ENCODE measurements around the gene ZNF70. TPM values are rescaled to one million over a fixed set of nuclear protein-coding genes. Genes with fewer than 3 reads are reported as not detected.

The ZNF70 gene
- polyA plus RNA-seq = 1 to 10 TPM in 1 of 4 donors, under 1 TPM in 2, not detected in 1; 0.27 to 3.7 (median 0.98) TPM
- long read RNA-seq, donor 1, full-length matches to known transcripts = 3 of 220 reads
- long read RNA-seq, donor 1, partial matches to known transcripts = 217 of 220 reads
- long read RNA-seq, donor 1, other reads (novel, unspliced or antisense) = 0 of 220 reads
- long read RNA-seq, donor 2 = 0 reads
- long read RNA-seq, donor 3, full-length matches to known transcripts = 2 of 2 reads
- long read RNA-seq, donor 3, partial matches to known transcripts = 0 of 2 reads
- long read RNA-seq, donor 3, other reads (novel, unspliced or antisense) = 0 of 2 reads
- long read RNA-seq, donor 4 = 0 reads
- long read RNA-seq, donor 5 = 0 reads
- long read RNA-seq, donor 6 = 0 reads
- long read RNA-seq, donor 7, partial matches to known transcripts = 0 of 92 reads
- long read RNA-seq, donor 7, other reads (novel, unspliced or antisense) = 92 of 92 reads
- long read RNA-seq, donor 8, full-length matches to known transcripts = 1 of 1 reads
- long read RNA-seq, donor 8, partial matches to known transcripts = 0 of 1 reads
- long read RNA-seq, donor 8, other reads (novel, unspliced or antisense) = 0 of 1 reads
- long read RNA-seq, donor 9 = 0 reads
- long read RNA-seq, donor 10, full-length matches to known transcripts = 1 of 1 reads
- long read RNA-seq, donor 10, partial matches to known transcripts = 0 of 1 reads
- long read RNA-seq, donor 10, other reads (novel, unspliced or antisense) = 0 of 1 reads

GRCh38 chr22:23750714-23751440 is at the start of gene ZNF70:
Gene ZNF70 (minus strand): TSS chr22:23751112. CDS start chr22:23745140, 5,972 bp downstream.
- peak; percentile 94 to 96 for DNase-seq
- WGBS, 3 donors = 1% methylated on average over 62 to 78 of the region's 78 CpGs
- Histone ChIP-seq H3K4me1 (ENCODE audit: control insufficient read depth in 3 of 3, insufficient read depth in 2 of 3, low read depth in 1 of 3, low read length in 2 of 3) (peaks cover 0 to 10% (median 0%) of the 10 kb centered on the region in 3 donors), H3K4me3 (ENCODE audit: low read depth in 1 of 3, low read length in 3 of 3) (peak within 1 kb of the TSS; percentile 63 to 97 (median 82)), H3K36me3 (ENCODE audit: control insufficient read depth in 3 of 3, insufficient read depth in 2 of 3, low read depth in 1 of 3, low read length in 3 of 3) (no peaks in the 10 kb centered on the region), H3K27me3 (ENCODE audit: control insufficient read depth in 3 of 3, insufficient read depth in 3 of 3, low read length in 3 of 3) (no peaks in the 10 kb centered on the region), H3K9me3 (ENCODE audit: control insufficient read depth in 2 of 2, insufficient read depth in 1 of 2, low read depth in 1 of 2, low read length in 1 of 2) (no peaks in the 10 kb centered on the region), H3K27ac (ENCODE audit: low read depth in 1 of 3, low read length in 2 of 3) (peak within 1 kb of the TSS; percentile 97 to 99 (median 98))
- FAIRE-seq = no peak

GRCh38 chr22:23796461-23796860 is 45.5 kb upstream of the ZNF70 start:
- DNase-seq (no peak), FAIRE-seq (no peak)
- 71 to 90% (median 81%) methylated on average over 5 of the region's 5 CpGs for WGBS, 3 donors
- peaks cover 12 to 88% (median 21%) of the 10 kb centered on the region in 3 donors for H3K36me3 ChIP-seq (ENCODE audit: control insufficient read depth in 3 of 3, insufficient read depth in 2 of 3, low read depth in 1 of 3, low read length in 3 of 3)
- no peak overlapping the region for H3K4me3 ChIP-seq (ENCODE audit: low read depth in 1 of 3, low read length in 3 of 3)
- no peak overlapping the region for H3K27ac ChIP-seq (ENCODE audit: low read depth in 1 of 3, low read length in 2 of 3)
- no peaks in the 10 kb centered on the region for H3K4me1 ChIP-seq (ENCODE audit: control insufficient read depth in 3 of 3, insufficient read depth in 2 of 3, low read depth in 1 of 3, low read length in 2 of 3)
- no peaks in the 10 kb centered on the region for H3K9me3 ChIP-seq (ENCODE audit: control insufficient read depth in 2 of 2, insufficient read depth in 1 of 2, low read depth in 1 of 2, low read length in 1 of 2)
- H3K27me3 ChIP-seq (ENCODE audit: control insufficient read depth in 3 of 3, insufficient read depth in 3 of 3, low read length in 3 of 3) = no peaks in the 10 kb centered on the region

DNA sequence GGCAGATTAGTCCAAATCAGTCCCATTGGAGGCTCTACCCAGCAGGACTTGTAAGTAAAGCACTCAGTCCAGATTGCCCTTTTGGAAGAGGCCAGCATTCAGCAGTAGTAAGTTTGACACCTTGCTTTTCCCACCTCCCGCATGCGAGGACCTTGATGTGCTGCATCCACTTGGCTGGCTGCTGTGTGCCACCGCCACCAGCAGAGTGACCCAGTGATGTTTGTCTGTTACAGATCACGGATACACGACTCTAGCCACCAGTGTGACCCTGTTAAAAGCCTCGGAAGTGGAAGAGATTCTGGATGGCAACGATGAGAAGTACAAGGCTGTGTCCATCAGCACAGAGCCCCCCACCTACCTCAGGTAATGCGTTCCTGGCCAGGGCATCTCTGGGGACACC is 42.4 kb upstream of the ZNF70 start:
- Histone ChIP-seq H3K27me3 (ENCODE audit: control insufficient read depth in 3 of 3, insufficient read depth in 3 of 3, low read length in 3 of 3) (no peaks in the 10 kb centered on the region), H3K4me3 (ENCODE audit: low read depth in 1 of 3, low read length in 3 of 3) (no peak overlapping the region), H3K9me3 (ENCODE audit: control insufficient read depth in 2 of 2, insufficient read depth in 1 of 2, low read depth in 1 of 2, low read length in 1 of 2) (no peaks in the 10 kb centered on the region), H3K27ac (ENCODE audit: low read depth in 1 of 3, low read length in 2 of 3) (no peak overlapping the region), H3K36me3 (ENCODE audit: control insufficient read depth in 3 of 3, insufficient read depth in 2 of 3, low read depth in 1 of 3, low read length in 3 of 3) (peaks cover 8 to 71% (median 9%) of the 10 kb centered on the region in 3 donors), H3K4me1 (ENCODE audit: control insufficient read depth in 3 of 3, insufficient read depth in 2 of 3, low read depth in 1 of 3, low read length in 2 of 3) (peaks cover 0 to 15% (median 5%) of the 10 kb centered on the region in 3 donors)
- DNase-seq = no peak
- FAIRE-seq = no peak
- 89 to 92% (median 89%) methylated on average over 8 of the region's 8 CpGs for WGBS, 3 donors

- Histone ChIP-seq H3K27ac (ENCODE audit: low read depth in 1 of 3, low read length in 2 of 3) (no peak overlapping the region), H3K9me3 (ENCODE audit: control insufficient read depth in 2 of 2, insufficient read depth in 1 of 2, low read depth in 1 of 2, low read length in 1 of 2) (no peaks in the 10 kb centered on the region), H3K4me3 (ENCODE audit: low read depth in 1 of 3, low read length in 3 of 3) (no peak overlapping the region), H3K36me3 (ENCODE audit: control insufficient read depth in 3 of 3, insufficient read depth in 2 of 3, low read depth in 1 of 3, low read length in 3 of 3) (peaks cover 6 to 62% (median 9%) of the 10 kb centered on the region in 3 donors), H3K27me3 (ENCODE audit: control insufficient read depth in 3 of 3, insufficient read depth in 3 of 3, low read length in 3 of 3) (no peaks in the 10 kb centered on the region), H3K4me1 (ENCODE audit: control insufficient read depth in 3 of 3, insufficient read depth in 2 of 3, low read depth in 1 of 3, low read length in 2 of 3) (peaks cover 2 to 19% (median 6%) of the 10 kb centered on the region in 3 donors)
- 84 to 88% (median 86%) methylated on average over 25 of the region's 25 CpGs for WGBS, 3 donors
- DNase-seq (no peak), FAIRE-seq (no peak)
Observed at GRCh38 chr22:23791738-23792645, 41.1 kb upstream of the ZNF70 start.

- Histone ChIP-seq H3K4me3 (ENCODE audit: low read depth in 1 of 3, low read length in 3 of 3) (no peak overlapping the region), H3K9me3 (ENCODE audit: control insufficient read depth in 2 of 2, insufficient read depth in 1 of 2, low read depth in 1 of 2, low read length in 1 of 2) (no peaks in the 10 kb centered on the region), H3K27ac (ENCODE audit: low read depth in 1 of 3, low read length in 2 of 3) (no peak overlapping the region), H3K27me3 (ENCODE audit: control insufficient read depth in 3 of 3, insufficient read depth in 3 of 3, low read length in 3 of 3) (no peaks in the 10 kb centered on the region), H3K4me1 (ENCODE audit: control insufficient read depth in 3 of 3, insufficient read depth in 2 of 3, low read depth in 1 of 3, low read length in 2 of 3) (peaks cover 2 to 25% (median 6%) of the 10 kb centered on the region in 3 donors), H3K36me3 (ENCODE audit: control insufficient read depth in 3 of 3, insufficient read depth in 2 of 3, low read depth in 1 of 3, low read length in 3 of 3) (peaks cover 4 to 54% (median 6%) of the 10 kb centered on the region in 3 donors)
- FAIRE-seq (no peak), DNase-seq (no peak)
- whole genome bisulfite sequencing, 3 donors = 73 to 83% (median 83%) methylated on average over 11 of the region's 11 CpGs
Observed at GRCh38 chr22:23790819-23791737, 40.2 kb upstream of the ZNF70 start.

GRCh38 chr22:23789638-23790037 is 38.7 kb upstream of the ZNF70 start:
- no peaks in the 10 kb centered on the region for H3K9me3 ChIP-seq (ENCODE audit: control insufficient read depth in 2 of 2, insufficient read depth in 1 of 2, low read depth in 1 of 2, low read length in 1 of 2)
- no peaks in the 10 kb centered on the region for H3K27me3 ChIP-seq (ENCODE audit: control insufficient read depth in 3 of 3, insufficient read depth in 3 of 3, low read length in 3 of 3)
- 76 to 83% (median 80%) methylated on average over 4 of the region's 4 CpGs for WGBS, 3 donors
- H3K36me3 ChIP-seq (ENCODE audit: control insufficient read depth in 3 of 3, insufficient read depth in 2 of 3, low read depth in 1 of 3, low read length in 3 of 3) = peaks cover 2 to 42% (median 6%) of the 10 kb centered on the region in 3 donors
- H3K4me3 ChIP-seq (ENCODE audit: low read depth in 1 of 3, low read length in 3 of 3) = no peak overlapping the region
- no peak for DNase-seq
- FAIRE-seq = no peak
- no peak overlapping the region for H3K27ac ChIP-seq (ENCODE audit: low read depth in 1 of 3, low read length in 2 of 3)
- peaks cover 2 to 27% (median 6%) of the 10 kb centered on the region in 3 donors for H3K4me1 ChIP-seq (ENCODE audit: control insufficient read depth in 3 of 3, insufficient read depth in 2 of 3, low read depth in 1 of 3, low read length in 2 of 3)

- Histone ChIP-seq H3K27me3 (ENCODE audit: control insufficient read depth in 3 of 3, insufficient read depth in 3 of 3, low read length in 3 of 3) (no peaks in the 10 kb centered on the region), H3K4me1 (ENCODE audit: control insufficient read depth in 3 of 3, insufficient read depth in 2 of 3, low read depth in 1 of 3, low read length in 2 of 3) (peaks cover 3 to 32% (median 6%) of the 10 kb centered on the region in 3 donors), H3K36me3 (ENCODE audit: control insufficient read depth in 3 of 3, insufficient read depth in 2 of 3, low read depth in 1 of 3, low read length in 3 of 3) (peaks cover 0 to 36% (median 6%) of the 10 kb centered on the region in 3 donors), H3K4me3 (ENCODE audit: low read depth in 1 of 3, low read length in 3 of 3) (no peak overlapping the region), H3K27ac (ENCODE audit: low read depth in 1 of 3, low read length in 2 of 3) (no peak overlapping the region), H3K9me3 (ENCODE audit: control insufficient read depth in 2 of 2, insufficient read depth in 1 of 2, low read depth in 1 of 2, low read length in 1 of 2) (no peaks in the 10 kb centered on the region)
- DNase-seq = no peak
- no peak for FAIRE-seq
- 53 to 71% (median 62%) methylated on average over 4 of the region's 4 CpGs for WGBS, 3 donors
Observed at GRCh38 chr22:23789121-23789520, 38.2 kb upstream of the ZNF70 start.
